ENCODE measurements around the gene NFATC4. TPM values are rescaled to one million over a fixed set of nuclear protein-coding genes. Genes with fewer than 3 reads are reported as not detected.
A peak's percentile ranks its signal among the peaks of the same experiment; 100 is the strongest.

Gene NFATC4
- total and polyA plus RNA-seq, 9 donors, result 25.9 to 288 (median 157) TPM

GRCh38 chr14:24415421-24416253 lies 47.7 kb downstream of the NFATC4 start:
- 81 to 84% (median 84%) methylated on average over 25 of the region's 25 CpGs for WGBS, 3 donors
- Histone ChIP-seq H3K27me3 (no peaks in the 10 kb centered on the region), H3K36me3 (no peaks in the 10 kb centered on the region), H3K4me1 (ENCODE audit: insufficient read depth) (peaks cover 13% of the 10 kb centered on the region), H3K27ac (no peak overlapping the region), H3K9me3 (no peaks in the 10 kb centered on the region), H3K4me3 (no peak overlapping the region)
- TF ChIP-seq POLR2A (IDR thresholded peaks at IDR 0.05) (no peak), CTCF (IDR thresholded peaks at IDR 0.05) (no peak), EP300 (IDR thresholded peaks at IDR 0.05) (no peak)
- DNase-seq, result peak in 1 of 5 donors; percentile 28
- intact Hi-C loops (cut with DNase I), result no loop called here

- peak overlapping the region in 1 of 2 donors; percentile 29 for H3K27ac ChIP-seq
- intact Hi-C loops (cut with DNase I), result no loop called here
- H3K4me1 ChIP-seq (ENCODE audit: insufficient read depth), result peaks cover 13% of the 10 kb centered on the region
- H3K9me3 ChIP-seq, result no peaks in the 10 kb centered on the region
- no peak overlapping the region for H3K4me3 ChIP-seq
- TF ChIP-seq POLR2A (IDR thresholded peaks at IDR 0.05) (no peak), EP300 (IDR thresholded peaks at IDR 0.05) (no peak), CTCF (IDR thresholded peaks at IDR 0.05) (no peak)
- H3K36me3 ChIP-seq, result no peaks in the 10 kb centered on the region
- WGBS, 3 donors, result 58 to 68% (median 65%) methylated on average over 19 of the region's 19 CpGs
- DNase-seq, result peak in 2 of 5 donors; percentile 18 to 25
- H3K27me3 ChIP-seq, result no peaks in the 10 kb centered on the region
Measured at GRCh38 chr14:24416254-24416931, 48.4 kb downstream of the NFATC4 start.

GRCh38 chr14:24416932-24417619 lies 49.1 kb downstream of the NFATC4 start:
- 59 to 70% (median 62%) methylated on average over 16 of the region's 16 CpGs for WGBS, 3 donors
- TF ChIP-seq CTCF (IDR thresholded peaks at IDR 0.05) (no peak), EP300 (IDR thresholded peaks at IDR 0.05) (no peak), POLR2A (IDR thresholded peaks at IDR 0.05) (no peak)
- Histone ChIP-seq H3K4me3 (no peak overlapping the region), H3K27me3 (no peaks in the 10 kb centered on the region), H3K27ac (peak overlapping the region in 1 of 2 donors; percentile 29), H3K4me1 (ENCODE audit: insufficient read depth) (peaks cover 13% of the 10 kb centered on the region), H3K9me3 (no peaks in the 10 kb centered on the region), H3K36me3 (no peaks in the 10 kb centered on the region)
- DNase-seq, result peak in 1 of 5 donors; percentile 33
- intact Hi-C loops (cut with DNase I), result no loop called here

GRCh38 chr14:24417832-24418491 lies 50.0 kb downstream of the NFATC4 start:
- DNase-seq, result peak in 2 of 5 donors; percentile 29 to 47
- no peak overlapping the region for H3K4me3 ChIP-seq
- no peaks in the 10 kb centered on the region for H3K9me3 ChIP-seq
- WGBS, 3 donors, result 34 to 49% (median 41%) methylated on average over 6 of the region's 6 CpGs
- intact Hi-C loops (cut with DNase I), result no loop called here
- no peaks in the 10 kb centered on the region for H3K27me3 ChIP-seq
- TF ChIP-seq POLR2A (IDR thresholded peaks at IDR 0.05) (no peak), EP300 (IDR thresholded peaks at IDR 0.05) (no peak), CTCF (IDR thresholded peaks at IDR 0.05) (no peak)
- H3K36me3 ChIP-seq, result no peaks in the 10 kb centered on the region
- peak overlapping the region in 1 of 2 donors; percentile 29 for H3K27ac ChIP-seq
- peaks cover 13% of the 10 kb centered on the region for H3K4me1 ChIP-seq (ENCODE audit: insufficient read depth)
